HCT116 (cell line): ENCODE measurements around the gene FIBCD1.

ENCODE experiments used
- CBX3 ChIP-seq: IDR thresholded peaks from 2 replicates; pipeline ENCODE4 v1.6.1; 2012; ENCODE audit warnings: low read depth
- CEBPB ChIP-seq: IDR thresholded peaks from 2 replicates; pipeline ENCODE4 v1.6.1; 2012; ENCODE audit warnings: low read depth
- CTCF ChIP-seq, 3 experiments: fragments of 200-600 bp in 1 of 3; sonication (generic) in 1 of 3; IDR thresholded peaks in 2 of 3; conservative IDR thresholded peaks in 1 of 3; 2 replicates each; pipeline ENCODE4 v1.5.1; 2012 to 2017; ENCODE audit warnings: low read depth in 2 of 3, low read length in 2 of 3, antibody characterized with exemption in 1 of 3, borderline replicate concordance in 1 of 3, control low read depth in 1 of 3, mild to moderate bottlenecking in 1 of 3, mixed read lengths in 1 of 3, mixed run types in 1 of 3, moderate library complexity in 1 of 3; ENCODE audit not compliant: insufficient read depth in 1 of 3
- EGR1 ChIP-seq: IDR thresholded peaks from 2 replicates; pipeline ENCODE4 v1.6.1; 2012; ENCODE audit warnings: low read depth
- EZH2 ChIP-seq: fragments of 200-600 bp; sonication (generic); IDR thresholded peaks from 2 replicates; pipeline ENCODE4 v1.6.1; 2017; ENCODE audit warnings: antibody characterized with exemption, mixed run types
- FOSL1 ChIP-seq: IDR thresholded peaks from 2 replicates; pipeline ENCODE4 v1.6.1; 2012; ENCODE audit warnings: low read depth
- POLR2A ChIP-seq: IDR thresholded peaks from 2 replicates; pipeline ENCODE4 v1.7.0; 2011; ENCODE audit warnings: borderline replicate concordance; ENCODE audit not compliant: insufficient read depth, insufficient read length; ENCODE audit errors: extremely low read depth
- POLR2AphosphoS5 ChIP-seq: IDR thresholded peaks from 2 replicates; pipeline ENCODE4 v1.6.1; 2011; ENCODE audit warnings: mild to moderate bottlenecking, low read depth, low read length, moderate library complexity
- RAD21 ChIP-seq: IDR thresholded peaks from 2 replicates; pipeline ENCODE4 v1.6.1; 2012; ENCODE audit warnings: low read depth, mild to moderate bottlenecking
- REST ChIP-seq: IDR thresholded peaks from 2 replicates; pipeline ENCODE4 v1.6.1; 2012; ENCODE audit warnings: low read depth
- SP1 ChIP-seq: IDR thresholded peaks from 2 replicates; pipeline ENCODE4 v1.6.1; 2012; ENCODE audit warnings: low read depth
- YY1 ChIP-seq: IDR thresholded peaks from 2 replicates; pipeline ENCODE4 v1.6.1; 2011; ENCODE audit warnings: low read length, low read depth, moderate library complexity, mild to moderate bottlenecking; ENCODE audit not compliant: insufficient replicate concordance; ENCODE audit errors: extremely low read depth
- TF ChIP-seq, protein P1 (sequence below): IDR thresholded peaks from 2 replicates; pipeline ENCODE4 v1.6.1; 2012

- TF ChIP-seq CEBPB = no peak
- no peak for TF ChIP-seq REST
- TF ChIP-seq POLR2AphosphoS5 = no peak
- no peak for TF ChIP-seq POLR2A
- TF ChIP-seq, protein P1, sequence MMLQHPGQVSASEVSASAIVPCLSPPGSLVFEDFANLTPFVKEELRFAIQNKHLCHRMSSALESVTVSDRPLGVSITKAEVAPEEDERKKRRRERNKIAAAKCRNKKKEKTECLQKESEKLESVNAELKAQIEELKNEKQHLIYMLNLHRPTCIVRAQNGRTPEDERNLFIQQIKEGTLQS = no peak
- TF ChIP-seq EGR1 = no peak
- no peak for TF ChIP-seq CTCF (IDR thresholded peaks at IDR 0.05 in 2 of 3, conservative IDR thresholded peaks at IDR 0.05 in 1 of 3; ENCODE audit: borderline replicate concordance in 1 of 3, insufficient read depth in 1 of 3, low read depth in 2 of 3, low read length in 2 of 3)
- no peak for TF ChIP-seq SP1
- TF ChIP-seq FOSL1 = no peak
- TF ChIP-seq EZH2 = no peak
- TF ChIP-seq YY1 = no peak
- TF ChIP-seq CBX3 = no peak
- TF ChIP-seq RAD21 = no peak
Measured at GRCh38 chr9:130881516-130881915, 57.5 kb downstream of the FIBCD1 start.
